SK-N-MC (cell line): Measurements from ENCODE around the gene RAVER2.

Experiments used
- EZH2 ChIP-seq: fragments of 200-600 bp; sonication (generic); IDR thresholded peaks from one replicate; pipeline ENCODE4 v1.6.1; 2017; ENCODE audit warnings: antibody characterized with exemption
- POLR2AphosphoS5 ChIP-seq: IDR thresholded peaks from 2 replicates; pipeline ENCODE4 v1.6.1; 2012; ENCODE audit warnings: mild to moderate bottlenecking, low read depth, low read length, borderline replicate concordance

DNA sequence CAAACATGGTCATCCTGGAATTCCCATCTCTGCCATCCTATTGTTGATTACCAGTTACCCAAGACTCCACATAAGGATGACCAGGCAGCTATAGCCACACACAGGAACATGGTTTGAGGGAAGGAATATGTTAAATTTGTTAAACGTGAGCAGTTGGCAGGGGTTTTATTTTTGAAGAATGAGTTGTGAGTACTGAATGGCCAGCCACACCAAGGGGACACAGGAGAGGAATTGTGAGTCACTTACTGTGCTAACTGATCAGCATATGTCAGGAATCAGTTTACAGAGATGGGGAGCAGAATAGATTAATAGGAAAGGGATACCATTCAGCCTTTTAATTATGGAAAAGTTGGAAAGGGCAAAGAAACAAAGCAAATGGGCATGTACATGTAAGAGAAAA, 39.3 kb upstream of the RAVER2 start:
- no peak for TF ChIP-seq EZH2
- TF ChIP-seq POLR2AphosphoS5, result no peak
